Urinary bladder (tissue), 4 donors: ENCODE data around the gene MYBPC1. TPM values are rescaled to one million over a fixed set of nuclear protein-coding genes. Genes with fewer than 3 reads are reported as not detected.
A peak's percentile ranks its signal among the peaks of the same experiment; 100 is the strongest.
"Not testable (repeated sequence)": the region's sequence is repeated elsewhere in the genome, so short reads cannot be mapped to it uniquely, and the experiment has no call there.

Source experiments
- DNase-seq: peaks from one replicate; pipeline ENCODE4 v3.0.0-alpha.2; 2015; ENCODE audit errors: extremely low spot score
- H3K27ac ChIP-seq: one replicate; pipeline ENCODE4 v1.5.1; 2013; ENCODE audit warnings: low read depth, mild to moderate bottlenecking, moderate library complexity
- H3K36me3 ChIP-seq: one replicate; pipeline ENCODE4 v1.6.1; 2013; ENCODE audit warnings: mild to moderate bottlenecking, moderate library complexity; ENCODE audit not compliant: insufficient read depth
- H3K4me1 ChIP-seq: one replicate; pipeline ENCODE4 v1.6.1; 2013; ENCODE audit warnings: mild to moderate bottlenecking, moderate library complexity; ENCODE audit not compliant: insufficient read depth
- H3K4me3 ChIP-seq: one replicate; pipeline ENCODE4 v1.5.1; 2013; ENCODE audit warnings: low read depth, low read length
- WGBS: extraction: QIAGEN DNeasy Blood & Tissue Kit; methylation state at CpG from one replicate; pipeline ENCODE4 v1.1.7; 2013; 5-methylcytosine and 5-hydroxymethylcytosine counted together
- polyA plus RNA-seq: library from polyadenylated mRNA; stranded (reverse); fragments of 200-250 nt; gene quantifications from one replicate; pipeline ENCODE4 v1.2.3, GENCODE V29; 2013
- total RNA-seq: library from RNA; depleted of rRNA; stranded (reverse); fragments of >200 nt; gene quantifications from one replicate; pipeline ENCODE4 v1.2.3, GENCODE V29; 2014
- donor health status: healthy with polysubstance abuse.
- donor health status: healthy.

Gene MYBPC1
- total RNA-seq (85.2 TPM), polyA plus RNA-seq (0.10 TPM)

DNA sequence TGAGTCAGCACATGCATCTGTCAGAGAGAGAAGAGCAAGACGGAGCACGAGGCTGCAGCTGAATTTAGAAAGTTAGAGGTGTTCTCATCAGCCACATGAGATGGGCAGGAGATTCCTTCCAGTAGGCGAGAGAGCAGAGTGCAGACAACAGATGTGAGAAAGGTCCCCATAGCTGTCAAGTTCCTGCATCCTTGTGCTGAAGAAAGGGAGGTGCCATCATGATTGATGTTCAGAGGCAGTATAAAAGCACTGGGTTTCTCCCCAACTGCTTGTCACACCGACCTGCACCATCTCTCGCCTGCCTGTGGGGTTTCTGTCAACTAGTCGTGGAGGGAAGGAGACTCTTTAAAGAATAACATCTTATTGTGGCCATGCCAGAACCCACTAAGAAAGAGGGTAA lies at the start of gene MYBPC1:
Gene MYBPC1, plus strand, starts transcription at position 272 of the 400 bp plus-strand sequence. Its CDS starts 100 bp downstream, at position 372.
- WGBS, result 30% methylated on average over 6 of the region's 6 CpGs
- H3K4me1 ChIP-seq, result no peaks in the 10 kb centered on the region
- no peak within 1 kb of the TSS for H3K4me3 ChIP-seq
- H3K27ac ChIP-seq, result no peak within 1 kb of the TSS
- H3K36me3 ChIP-seq, result no peaks in the 10 kb centered on the region
- no peak for DNase-seq

- no peaks in the 10 kb centered on the region for H3K36me3 ChIP-seq
- 59% methylated on average over 6 of the region's 6 CpGs for WGBS
- no peak for DNase-seq
- no peak overlapping the region for H3K27ac ChIP-seq
- no peak overlapping the region for H3K4me3 ChIP-seq
- no peaks in the 10 kb centered on the region for H3K4me1 ChIP-seq
Measured at GRCh38 chr12:101551362-101552114, 43.2 kb upstream of the MYBPC1 start.

GRCh38 chr12:101552277-101552676 lies 42.5 kb upstream of the MYBPC1 start:
- Histone ChIP-seq H3K4me1 (no peaks in the 10 kb centered on the region), H3K4me3 (no peak overlapping the region), H3K27ac (no peak overlapping the region), H3K36me3 (no peaks in the 10 kb centered on the region)
- DNase-seq, result no peak
- 24% methylated on average over 4 of the region's 4 CpGs for WGBS

GRCh38 chr12:101557094-101557493 lies 37.7 kb upstream of the MYBPC1 start:
- DNase-seq, result no peak
- Histone ChIP-seq H3K36me3 (no peaks in the 10 kb centered on the region), H3K4me3 (no peak overlapping the region), H3K4me1 (no peaks in the 10 kb centered on the region), H3K27ac (no peak overlapping the region)
- 75% methylated on average over 4 of the region's 4 CpGs for WGBS

- H3K4me3 ChIP-seq, H3K27ac ChIP-seq, H3K36me3 ChIP-seq, H3K4me1 ChIP-seq, DNase-seq: not testable (repeated sequence)
- WGBS, result 91% methylated on average over 7 of the region's 7 CpGs
Measured at GRCh38 chr12:101558726-101559125, 36.0 kb upstream of the MYBPC1 start.

- 67% methylated on average over 1 of the region's 1 CpG for WGBS
- H3K36me3 ChIP-seq, result no peaks in the 10 kb centered on the region
- DNase-seq, result no peak
- no peaks in the 10 kb centered on the region for H3K4me1 ChIP-seq
- no peak overlapping the region for H3K27ac ChIP-seq
- H3K4me3 ChIP-seq, result no peak overlapping the region
Measured at GRCh38 chr12:101563212-101563611, 31.6 kb upstream of the MYBPC1 start.

DNA sequence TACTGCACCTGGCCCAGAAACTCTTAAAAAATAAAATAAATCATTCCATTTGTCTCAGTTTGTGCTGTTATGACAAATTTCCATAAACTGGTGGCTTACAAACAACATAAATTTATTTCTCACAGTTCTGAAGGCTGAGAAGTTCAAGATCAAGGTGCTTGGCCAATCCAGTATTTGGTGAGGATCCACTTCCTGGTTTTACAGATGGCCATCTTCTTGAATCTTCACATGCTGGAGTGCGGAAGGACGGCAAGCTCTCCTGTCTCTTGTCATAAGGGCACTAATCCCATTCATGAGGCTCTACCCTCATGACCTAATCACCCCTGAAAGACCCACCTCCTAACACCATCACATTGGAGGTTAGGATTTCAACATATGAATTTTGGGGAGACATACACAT lies 29.9 kb upstream of the MYBPC1 start:
- H3K27ac ChIP-seq, result no peak overlapping the region
- DNase-seq, result no peak
- H3K4me3 ChIP-seq, result no peak overlapping the region
- no peaks in the 10 kb centered on the region for H3K4me1 ChIP-seq
- no peaks in the 10 kb centered on the region for H3K36me3 ChIP-seq
- WGBS, result 64% methylated on average over 2 of the region's 2 CpGs

- no peak overlapping the region for H3K27ac ChIP-seq
- no peaks in the 10 kb centered on the region for H3K36me3 ChIP-seq
- no peaks in the 10 kb centered on the region for H3K4me1 ChIP-seq
- no peak for DNase-seq
- no peak overlapping the region for H3K4me3 ChIP-seq
- WGBS, result 64% methylated on average over 4 of the region's 4 CpGs
Measured at GRCh38 chr12:101566318-101566717, 28.5 kb upstream of the MYBPC1 start.

DNA sequence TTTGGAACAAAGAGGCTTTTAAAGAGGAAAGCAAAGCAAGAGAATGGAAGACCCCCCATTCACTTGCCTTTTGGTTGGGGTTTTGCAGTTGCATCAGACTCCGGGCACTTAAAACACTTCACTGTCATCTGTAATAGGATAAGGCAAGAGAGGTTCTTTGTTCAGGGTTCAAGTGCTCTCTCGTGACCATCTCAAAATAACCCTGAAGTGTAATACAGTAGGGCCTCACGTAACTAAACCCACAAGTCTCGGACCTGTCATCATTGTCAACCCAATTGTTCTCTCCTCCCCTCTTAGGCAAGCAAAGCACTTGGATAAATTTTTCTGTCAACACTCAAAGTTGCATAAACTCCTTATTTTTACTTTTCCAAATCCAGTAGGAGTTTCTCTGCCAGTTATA lies 26.9 kb upstream of the MYBPC1 start:
- H3K4me3 ChIP-seq, result no peak overlapping the region
- no peak for DNase-seq
- 83% methylated on average over 4 of the region's 4 CpGs for WGBS

DNA sequence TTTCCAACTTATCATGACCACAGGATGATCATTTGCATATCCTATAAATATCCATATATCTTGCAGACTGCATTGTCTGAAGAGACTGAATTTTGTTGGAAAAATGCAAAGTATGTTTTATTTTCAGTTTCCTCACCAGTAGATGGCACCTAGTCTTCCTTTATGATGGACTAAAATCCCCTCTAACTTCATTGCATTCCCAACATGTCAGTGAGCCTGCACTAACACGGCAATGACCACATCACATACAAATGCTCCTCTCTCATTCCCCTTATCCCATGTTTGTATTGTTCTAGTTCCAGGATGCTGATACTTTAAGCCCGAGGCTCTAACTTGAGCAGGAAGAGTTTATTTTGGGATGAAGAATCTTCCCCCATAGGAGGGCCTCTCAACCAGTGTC lies 24.7 kb upstream of the MYBPC1 start:
- peak; percentile 51 for DNase-seq
- Histone ChIP-seq H3K36me3 (no peaks in the 10 kb centered on the region), H3K4me3 (no peak overlapping the region), H3K4me1 (no peaks in the 10 kb centered on the region), H3K27ac (no peak overlapping the region)
- WGBS, result 4% methylated on average over 2 of the region's 2 CpGs

More for the DNA sequence above, 26.9 kb upstream of the MYBPC1 start:
- Histone ChIP-seq H3K36me3 (no peaks in the 10 kb centered on the region), H3K27ac (no peak overlapping the region), H3K4me1 (no peaks in the 10 kb centered on the region)

DNA sequence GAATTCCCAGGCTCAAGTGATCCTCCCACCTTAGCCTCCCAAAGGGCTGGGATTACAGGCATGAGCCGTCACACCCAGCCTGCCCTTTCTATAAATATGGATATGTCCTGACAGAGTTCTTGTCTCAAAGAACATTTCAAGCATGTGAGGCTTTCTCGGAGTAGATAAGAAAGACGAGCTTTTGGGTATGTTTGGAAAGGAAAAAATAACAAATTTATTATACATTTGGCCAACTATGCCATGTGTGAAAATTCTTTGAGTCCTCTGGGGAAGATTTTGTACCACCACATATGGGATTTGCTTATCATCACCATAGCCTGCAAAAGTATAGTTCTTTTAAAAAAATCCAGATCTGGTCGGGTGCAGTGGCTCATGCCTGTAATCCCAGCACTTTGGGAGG lies 23.7 kb upstream of the MYBPC1 start:
- Histone ChIP-seq H3K4me3 (no peak overlapping the region), H3K27ac (no peak overlapping the region), H3K4me1 (no peaks in the 10 kb centered on the region), H3K36me3 (no peaks in the 10 kb centered on the region)
- 26% methylated on average over 4 of the region's 4 CpGs for whole genome bisulfite sequencing
- no peak for DNase-seq

DNA sequence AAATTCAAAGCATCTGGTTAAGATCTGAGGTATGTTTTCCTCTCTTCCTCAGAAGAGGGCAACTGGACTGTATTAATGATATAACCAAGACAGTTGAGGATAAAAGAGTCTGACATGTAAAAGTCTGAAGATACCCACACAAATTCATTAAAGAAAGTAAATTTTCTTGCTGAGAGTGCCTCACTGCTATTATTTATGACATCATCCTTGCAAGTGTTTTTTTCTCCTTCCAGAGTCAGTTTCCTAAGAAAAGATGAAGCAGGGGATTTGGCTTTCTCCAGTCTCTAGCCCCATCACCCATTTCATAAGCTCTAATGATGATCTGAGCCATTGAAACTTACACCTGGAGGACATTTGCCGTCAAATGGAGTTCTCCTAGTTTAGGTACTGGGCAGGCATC lies 21.0 kb upstream of the MYBPC1 start:
- H3K4me3 ChIP-seq, result no peak overlapping the region
- no peaks in the 10 kb centered on the region for H3K36me3 ChIP-seq
- no peak overlapping the region for H3K27ac ChIP-seq
- DNase-seq, result no peak
- no peaks in the 10 kb centered on the region for H3K4me1 ChIP-seq
- 92% methylated on average over 1 of the region's 1 CpG for WGBS

- WGBS, result 71% methylated on average over 2 of the region's 2 CpGs
- Histone ChIP-seq H3K4me1 (no peaks in the 10 kb centered on the region), H3K36me3 (no peaks in the 10 kb centered on the region), H3K4me3 (no peak overlapping the region), H3K27ac (no peak overlapping the region)
- no peak for DNase-seq
Measured at GRCh38 chr12:101578417-101578816, 16.4 kb upstream of the MYBPC1 start.

DNA sequence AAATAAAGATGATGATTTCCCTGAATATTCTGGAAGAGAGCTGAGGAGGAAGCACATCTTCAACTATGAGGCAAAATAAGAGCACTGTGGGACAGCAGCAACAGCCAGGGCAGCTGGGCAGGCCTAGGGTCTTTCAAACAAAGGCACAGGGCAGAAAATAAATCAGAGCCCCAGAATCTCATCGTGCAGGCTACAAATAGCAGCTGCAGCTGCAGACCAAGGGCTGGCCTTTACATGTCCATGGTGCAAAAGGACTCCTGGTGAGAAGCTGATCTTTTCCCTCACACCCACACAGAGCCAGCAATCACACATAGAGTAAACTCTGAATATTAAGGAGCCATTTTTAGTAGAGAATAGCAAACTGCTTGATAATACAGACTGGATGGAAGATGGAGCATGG lies 13.6 kb upstream of the MYBPC1 start:
- DNase-seq, result no peak
- Histone ChIP-seq H3K4me1 (no peaks in the 10 kb centered on the region), H3K27ac (no peak overlapping the region), H3K36me3 (no peaks in the 10 kb centered on the region), H3K4me3 (no peak overlapping the region)
- 25% methylated on average over 1 of the region's 1 CpG for WGBS

GRCh38 chr12:101582937-101583336 lies 11.8 kb upstream of the MYBPC1 start:
- DNase-seq, result no peak
- no peaks in the 10 kb centered on the region for H3K36me3 ChIP-seq
- 22% methylated on average over 1 of the region's 1 CpG for WGBS
- no peak overlapping the region for H3K4me3 ChIP-seq
- no peaks in the 10 kb centered on the region for H3K4me1 ChIP-seq
- no peak overlapping the region for H3K27ac ChIP-seq
